GM11168 (cell line): ENCODE results near the gene C13orf42.

ENCODE experiments used
- in situ Hi-C: fragments of 300-500 bp; cut with MboI; formaldehyde crosslinking; loops from one replicate; pipeline ENCODE4 v1.12.0; 2022; ENCODE audit warnings: low sequenced_read_pairs; ENCODE audit not compliant: unreplicated experiment

Gene C13orf42

GRCh38 chr13:51111174-51111573, at the start of gene C13orf42:
Gene C13orf42 (minus strand): TSS chr13:51111274. CDS start chr13:51111209, 65 bp downstream.
- in situ Hi-C loops = no loop called here

GRCh38 chr13:51158880-51159518, 47.9 kb upstream of the C13orf42 start:
- in situ Hi-C loops = no loop called here

GRCh38 chr13:51158365-51158764, 47.3 kb upstream of the C13orf42 start:
- in situ Hi-C loops = no loop called here

- in situ Hi-C loops = no loop called here
Measured at GRCh38 chr13:51156648-51157047, 45.6 kb upstream of the C13orf42 start.

- in situ Hi-C loops = no loop called here
Measured at GRCh38 chr13:51155776-51156515, 44.9 kb upstream of the C13orf42 start.

- in situ Hi-C loops = no loop called here
Measured at GRCh38 chr13:51155161-51155560, 44.1 kb upstream of the C13orf42 start.

GRCh38 chr13:51154029-51154555, 43.0 kb upstream of the C13orf42 start:
- in situ Hi-C loops = no loop called here

GRCh38 chr13:51153527-51153926, 42.5 kb upstream of the C13orf42 start:
- in situ Hi-C loops = no loop called here

GRCh38 chr13:51152701-51153100, 41.6 kb upstream of the C13orf42 start:
- in situ Hi-C loops = no loop called here

GRCh38 chr13:51151463-51151862, 40.4 kb upstream of the C13orf42 start:
- in situ Hi-C loops = no loop called here

GRCh38 chr13:51148952-51149573, 38.0 kb upstream of the C13orf42 start:
- in situ Hi-C loops = loop anchor here (25.0 kb wide), 1 partner anchor 138 kb away; no protein-coding TSS in a partner anchor

GRCh38 chr13:51148223-51148951, 37.3 kb upstream of the C13orf42 start:
- in situ Hi-C loops = loop anchor here (25.0 kb wide), 1 partner anchor 139 kb away; no protein-coding TSS in a partner anchor

GRCh38 chr13:51147732-51148131, 36.7 kb upstream of the C13orf42 start:
- in situ Hi-C loops = loop anchor here (25.0 kb wide), 1 partner anchor 140 kb away; no protein-coding TSS in a partner anchor

GRCh38 chr13:51146667-51147066, 35.6 kb upstream of the C13orf42 start:
- in situ Hi-C loops = loop anchor here (25.0 kb wide), 1 partner anchor 141 kb away; no protein-coding TSS in a partner anchor

GRCh38 chr13:51137250-51137649, 26.2 kb upstream of the C13orf42 start:
- in situ Hi-C loops = loop anchor here (25.0 kb wide), 1 partner anchor 150 kb away; no protein-coding TSS in a partner anchor

- in situ Hi-C loops = loop anchor here (25.0 kb wide), 1 partner anchor 151 kb away; no protein-coding TSS in a partner anchor
Measured at GRCh38 chr13:51136276-51136980, 25.4 kb upstream of the C13orf42 start.

GRCh38 chr13:51134763-51135365, 23.8 kb upstream of the C13orf42 start:
- in situ Hi-C loops = loop anchor here (25.0 kb wide), 1 partner anchor 152 kb away; no protein-coding TSS in a partner anchor

- in situ Hi-C loops = loop anchor here (25.0 kb wide), 1 partner anchor 157 kb away; no protein-coding TSS in a partner anchor
Measured at GRCh38 chr13:51130348-51130747, 19.3 kb upstream of the C13orf42 start.
